NB4 (cell line): ENCODE results near the gene TNXB.

Experiments
- CTCF ChIP-seq: IDR thresholded peaks from one replicate; pipeline ENCODE4 v1.5.1; 2012; ENCODE audit warnings: low read depth, low read length
- POLR2A ChIP-seq: IDR thresholded peaks from 2 replicates; pipeline ENCODE4 v1.6.1; 2011; ENCODE audit warnings: mild to moderate bottlenecking; ENCODE audit not compliant: insufficient read length; ENCODE audit errors: extremely low read depth

GRCh38 chr6:32073101-32073500 lies 36.0 kb downstream of the TNXB start:
- no peak for TF ChIP-seq CTCF
- TF ChIP-seq POLR2A = no peak
